Measurements from ENCODE around the gene SRI.
"Not testable (repeated sequence)": the region's sequence is repeated elsewhere in the genome, so short reads cannot be mapped to it uniquely, and the experiment has no call there.

Gene SRI

DNA sequence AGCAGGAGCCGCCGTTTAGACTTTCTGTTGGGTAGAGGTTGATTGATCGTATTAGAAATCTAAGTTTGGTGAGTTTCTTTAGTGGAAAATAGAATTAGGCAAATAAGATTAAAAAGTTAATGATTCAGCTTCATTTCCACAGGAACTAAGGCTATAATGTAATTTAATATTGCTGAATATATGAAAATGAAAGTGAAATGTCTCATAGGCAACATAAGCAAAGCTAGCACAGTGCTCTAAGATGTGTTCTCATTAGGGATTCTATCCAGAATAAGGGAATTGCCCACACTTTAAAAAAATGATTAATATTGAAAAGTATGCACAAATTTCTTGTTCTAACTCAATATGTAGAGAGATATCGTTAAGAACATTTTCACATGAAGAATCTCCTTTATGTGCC is 47.0 kb downstream of the SRI start:
- no peak for DNase-seq

DNA sequence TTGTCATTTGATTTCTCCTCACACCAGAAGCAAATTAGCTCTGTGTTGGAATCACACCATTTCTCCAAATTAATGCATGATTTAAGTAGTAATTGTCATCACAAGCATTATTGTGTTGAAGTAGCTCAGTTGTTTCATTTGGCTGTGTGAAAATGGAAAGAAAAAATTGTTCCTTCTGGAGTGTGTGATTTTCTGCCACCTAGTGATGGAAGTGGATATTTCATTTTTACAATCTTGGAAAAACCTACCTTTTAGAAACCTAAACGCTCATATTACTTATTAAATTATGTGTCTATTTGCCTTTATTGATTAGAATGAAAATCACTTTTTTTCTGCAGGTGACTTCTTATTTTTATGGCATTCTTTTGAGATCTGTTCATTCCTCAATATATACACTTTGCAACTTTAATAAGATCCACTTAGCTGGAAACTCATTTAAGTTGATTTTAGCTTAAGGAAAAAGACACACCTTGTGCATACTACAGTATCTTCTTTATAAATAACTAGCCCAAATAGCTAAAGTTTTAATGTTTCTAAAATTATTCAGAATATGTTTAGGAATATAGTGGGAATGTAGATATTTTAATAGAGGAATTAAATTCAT is 50.0 kb downstream of the SRI start:
- DNase-seq, result no peak

DNA sequence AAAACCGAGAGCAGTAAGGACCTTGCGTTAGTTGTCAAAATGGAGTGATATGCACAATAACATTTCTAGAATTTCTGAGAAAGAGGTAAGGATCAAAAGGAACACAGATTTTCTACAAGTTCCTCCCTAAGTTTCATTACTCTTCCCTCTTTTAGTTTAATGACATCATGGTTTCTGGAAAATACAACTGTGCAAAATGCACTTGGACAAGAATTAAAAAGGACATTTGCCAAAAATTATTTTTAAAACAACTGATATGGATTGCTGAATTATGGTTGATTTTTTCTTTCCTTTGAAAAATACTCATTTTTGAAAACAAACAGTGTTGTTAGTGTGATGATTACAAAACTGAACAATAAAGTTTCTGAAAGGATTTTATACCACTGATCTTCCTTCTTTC is 52.1 kb downstream of the SRI start:
- DNase-seq, result no peak

DNA sequence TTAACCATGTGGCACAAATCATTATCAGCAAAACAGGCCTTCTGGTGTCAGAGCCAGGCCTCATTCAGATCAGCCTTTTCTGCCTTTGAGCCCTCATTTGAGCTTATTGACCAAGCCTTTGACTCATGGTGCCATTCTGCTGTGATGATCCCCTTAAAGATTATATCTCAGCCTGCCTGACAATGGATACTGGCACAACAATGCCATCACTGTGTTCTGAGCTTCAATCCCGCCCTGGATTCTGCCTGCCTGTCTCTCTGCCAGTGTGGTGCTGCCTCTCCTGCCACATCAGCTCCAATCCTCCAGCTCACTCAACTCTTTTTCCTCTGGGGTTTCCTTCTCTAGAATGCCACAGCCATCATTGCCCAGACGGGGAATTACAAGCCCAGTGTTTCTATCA is 52.6 kb downstream of the SRI start:
- no peak for DNase-seq

DNA sequence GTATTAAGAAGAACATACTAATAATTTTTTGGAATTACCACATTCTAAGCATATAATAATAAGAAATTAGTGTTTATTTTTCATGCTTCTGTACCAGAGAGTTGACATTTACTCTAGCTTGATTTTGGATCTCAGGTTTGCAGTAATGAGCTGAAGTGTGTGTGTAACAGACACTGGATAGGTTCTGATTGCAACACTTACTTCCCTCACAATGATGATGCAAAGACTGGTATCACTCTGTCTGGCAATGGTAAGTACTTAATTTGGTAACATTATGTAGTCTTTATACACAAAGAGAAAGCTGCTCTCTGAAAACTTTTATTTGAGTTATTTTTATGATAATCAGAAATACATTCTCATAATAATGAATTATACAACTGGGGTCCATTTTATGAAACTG is 54.1 kb downstream of the SRI start:
- no peak for DNase-seq

DNA sequence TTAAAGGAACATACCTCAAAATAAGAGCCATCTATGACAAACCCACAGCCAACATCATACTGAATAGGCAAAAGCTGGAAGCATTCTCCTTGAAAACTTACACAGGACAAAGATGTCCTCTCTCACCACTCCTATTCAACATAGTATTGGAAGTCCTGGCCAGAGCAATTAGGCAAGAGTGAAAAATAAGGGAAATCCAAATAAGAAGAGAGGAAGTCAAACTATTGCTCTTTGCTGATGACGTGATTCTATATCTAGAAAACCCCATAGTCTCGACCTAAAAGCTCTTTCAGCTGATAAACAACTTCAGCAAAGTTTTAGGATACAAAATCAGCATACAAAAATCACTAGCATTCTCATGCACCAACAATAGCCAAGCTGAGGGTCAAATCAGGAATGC is 60.1 kb downstream of the SRI start:
- DNase-seq, result not testable (repeated sequence)

DNA sequence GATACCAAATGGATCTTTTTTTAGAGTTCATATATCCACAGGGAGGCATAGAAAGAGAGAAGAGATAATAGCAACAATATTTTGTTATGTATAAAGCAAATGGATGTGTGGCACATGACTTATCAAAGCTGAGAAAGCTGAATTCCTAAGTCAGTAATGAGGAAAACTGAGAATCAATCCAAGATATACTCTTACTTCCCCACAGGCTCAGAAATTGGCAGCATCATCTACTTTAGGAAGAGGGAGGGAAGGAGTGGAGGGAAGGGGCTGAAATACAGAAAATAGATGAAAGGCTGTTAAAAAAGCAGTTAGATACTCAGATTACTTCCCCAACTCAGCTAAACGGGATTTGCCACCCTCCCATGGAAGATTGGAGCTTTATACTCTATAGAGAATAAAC is 63.5 kb downstream of the SRI start:
- DNase-seq, result no peak

DNA sequence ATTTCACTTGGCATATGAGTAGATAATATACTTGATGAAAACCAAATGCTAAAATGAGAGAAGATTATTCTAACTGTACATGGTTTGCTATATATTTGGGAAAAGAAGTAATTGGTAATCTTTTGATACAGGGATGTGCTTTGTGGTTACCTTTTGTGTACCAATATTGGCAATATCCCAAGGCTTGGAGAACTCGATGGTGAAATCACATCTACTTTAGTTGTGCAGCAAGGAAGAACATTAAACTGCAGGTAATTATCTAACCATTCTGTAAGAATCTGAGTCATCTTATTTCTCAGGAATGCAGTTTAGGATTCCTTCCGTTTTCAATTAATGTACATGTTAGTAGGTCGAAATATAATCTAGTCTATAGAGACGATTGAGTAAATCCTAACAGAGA is 64.1 kb downstream of the SRI start:
- DNase-seq, result no peak

Data from T-helper 9 cell (primary cell).